Mesenteric fat pad (tissue), 1 donor: ENCODE results near the gene FAM234B. TPM values are rescaled to one million over a fixed set of nuclear protein-coding genes. Genes with fewer than 3 reads are reported as not detected.

ENCODE experiments used
- DNase-seq: peaks from one replicate; pipeline ENCODE4 v3.0.0-alpha.2; 2020; ENCODE audit warnings: low spot score
- long read RNA-seq: library from polyadenylated mRNA; unstranded; transcript quantifications from one replicate; pipeline ENCODE4 v2.0.0, GENCODE V29; 2020
- total RNA-seq: library from RNA; stranded (reverse); fragmentation: NEBNext Ultra II Directional; extraction: Animal tissue kit (Norgen Biotek cat#: 25700); gene quantifications from one replicate; pipeline ENCODE4 v1.2.1, GENCODE V29; 2021
- donor health status: DM: yes; HTN: yes; CAD: no.

FAM234B gene, protein sequence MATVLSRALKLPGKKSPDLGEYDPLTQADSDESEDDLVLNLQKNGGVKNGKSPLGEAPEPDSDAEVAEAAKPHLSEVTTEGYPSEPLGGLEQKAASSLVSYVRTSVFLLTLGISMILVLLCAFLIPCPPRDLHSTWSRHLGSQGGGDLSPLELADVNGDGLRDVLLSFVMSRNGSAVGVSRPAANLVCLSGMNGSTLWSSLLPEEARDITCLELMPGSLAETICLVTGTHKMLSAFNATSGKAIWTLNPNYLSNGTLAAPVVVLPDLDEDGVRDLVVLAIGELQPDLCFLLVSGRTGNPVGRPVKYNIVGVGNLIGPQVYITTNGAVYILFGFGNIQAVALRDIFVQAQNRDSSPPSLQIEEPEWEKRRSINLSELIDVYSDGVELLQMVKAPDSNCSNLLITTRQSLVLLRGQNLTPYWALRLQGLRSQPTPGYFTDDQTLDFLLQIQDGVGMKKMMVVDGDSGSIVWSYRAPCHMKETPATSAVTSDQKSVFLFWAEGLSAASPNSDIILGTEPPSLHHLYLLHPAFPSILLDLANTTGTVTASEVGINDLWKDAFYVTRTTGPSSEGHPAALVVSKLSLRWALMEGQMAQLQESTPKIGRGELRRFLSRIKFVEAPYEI
- 8.0 TPM for total RNA-seq
- long read RNA-seq, partial matches to known transcripts: 5 of 6 reads
- long read RNA-seq, other reads (novel, unspliced or antisense): 1 of 6 reads

DNA sequence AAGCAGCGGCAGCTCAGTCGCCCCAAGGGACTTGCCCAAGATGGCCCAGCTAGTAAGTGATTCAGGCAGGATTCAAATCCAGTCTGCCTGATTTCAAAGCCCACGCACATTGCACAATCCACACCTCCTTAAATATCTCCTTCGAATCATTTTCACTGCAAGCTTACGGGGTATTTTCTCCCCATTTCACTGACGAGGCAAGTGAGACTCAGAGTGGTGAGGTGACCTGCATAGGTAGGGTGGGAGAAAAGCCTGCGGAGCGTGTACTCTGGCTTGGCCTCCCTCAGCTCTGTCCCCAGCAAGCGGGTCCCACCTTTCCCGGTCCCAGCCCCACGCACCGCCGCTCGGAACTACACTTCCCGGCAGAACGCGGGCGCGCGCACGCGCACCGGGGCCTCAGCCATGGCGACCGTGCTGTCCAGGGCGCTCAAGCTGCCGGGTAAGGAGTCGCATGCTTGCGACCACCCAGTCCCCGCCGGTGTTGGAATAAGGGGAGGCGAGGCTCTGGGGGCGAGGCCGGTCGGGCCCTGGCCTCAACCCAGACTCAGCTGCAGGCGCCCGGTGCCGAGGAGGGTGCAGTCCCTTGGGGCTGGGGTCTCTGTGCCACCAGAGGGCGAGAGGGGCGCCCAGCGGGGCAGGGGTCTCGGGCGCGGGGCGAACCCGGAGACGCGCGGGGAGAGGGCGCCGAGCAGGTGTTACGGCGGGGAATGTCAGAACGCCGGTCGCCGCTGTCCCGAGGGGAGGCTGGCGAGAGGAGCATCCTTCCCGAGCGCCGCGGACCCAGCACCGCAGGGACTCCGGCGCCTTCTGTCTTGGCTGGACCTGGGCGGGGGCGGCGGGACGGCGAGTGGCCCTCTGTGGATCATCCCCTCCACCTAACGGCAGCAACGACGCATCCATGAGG, at the start of gene FAM234B:
Gene FAM234B, plus strand, starts transcription at position 380 of the 904 bp plus-strand sequence. Its CDS starts 23 bp downstream, at position 403.
- DNase-seq: peak; percentile 97

DNA sequence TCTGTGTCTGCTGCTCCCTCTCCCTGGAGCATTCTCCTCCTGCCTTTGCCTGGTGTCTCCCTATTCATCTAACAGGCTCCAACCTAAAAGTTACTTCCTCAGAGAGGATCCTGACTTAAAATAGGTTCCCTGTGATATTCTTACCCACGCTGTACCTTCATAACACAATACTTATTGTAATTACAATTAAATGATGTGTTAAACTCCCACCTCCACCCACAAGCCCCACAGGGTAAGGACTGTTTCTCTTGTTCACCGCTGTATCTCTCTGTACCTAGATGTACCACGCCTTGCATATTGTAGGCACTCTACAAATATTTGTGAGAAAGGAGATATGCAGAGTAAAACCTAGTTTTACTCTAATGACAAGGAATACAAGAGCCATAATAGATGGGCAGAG, 49.1 kb upstream of the FAM234B start:
- no peak for DNase-seq

DNA sequence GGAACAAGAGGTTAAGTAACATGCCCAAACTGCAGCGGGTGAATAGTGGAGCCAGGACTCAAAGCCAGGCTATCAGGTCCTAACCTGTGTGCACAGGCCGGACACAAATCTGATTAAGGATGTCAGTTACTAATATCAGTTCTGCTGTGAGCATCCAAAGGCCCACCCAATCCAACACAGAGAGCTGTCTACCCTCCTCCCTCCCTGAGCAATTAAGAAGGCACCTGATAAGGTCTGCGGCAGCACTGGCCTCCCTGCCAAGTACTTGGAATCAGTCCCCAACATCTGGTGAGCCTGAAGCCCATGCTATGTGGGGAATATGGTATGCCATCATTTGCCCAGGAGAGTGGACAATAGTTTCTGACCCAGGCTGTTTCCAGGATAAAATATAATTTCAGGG, 48.0 kb upstream of the FAM234B start:
- DNase-seq: no peak

DNA sequence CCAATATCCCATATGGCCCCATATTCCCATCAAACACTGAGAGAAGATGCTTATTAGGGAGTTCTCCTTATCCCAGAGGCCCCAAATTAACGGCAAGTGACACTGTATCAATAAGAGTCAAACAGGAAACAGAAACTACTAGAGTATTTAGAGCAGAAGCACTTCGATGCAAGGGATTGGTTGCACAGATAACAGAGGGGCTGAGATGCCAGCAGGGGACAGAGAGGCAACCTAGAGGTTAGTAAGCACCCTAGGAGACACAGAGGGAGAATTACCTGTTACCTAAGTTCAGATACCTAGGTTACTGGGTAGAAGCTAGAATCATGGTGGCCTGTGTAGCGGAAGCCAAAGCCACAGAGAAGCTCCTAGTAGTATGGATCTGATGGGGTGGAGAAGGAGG, 47.0 kb upstream of the FAM234B start:
- no peak for DNase-seq

DNA sequence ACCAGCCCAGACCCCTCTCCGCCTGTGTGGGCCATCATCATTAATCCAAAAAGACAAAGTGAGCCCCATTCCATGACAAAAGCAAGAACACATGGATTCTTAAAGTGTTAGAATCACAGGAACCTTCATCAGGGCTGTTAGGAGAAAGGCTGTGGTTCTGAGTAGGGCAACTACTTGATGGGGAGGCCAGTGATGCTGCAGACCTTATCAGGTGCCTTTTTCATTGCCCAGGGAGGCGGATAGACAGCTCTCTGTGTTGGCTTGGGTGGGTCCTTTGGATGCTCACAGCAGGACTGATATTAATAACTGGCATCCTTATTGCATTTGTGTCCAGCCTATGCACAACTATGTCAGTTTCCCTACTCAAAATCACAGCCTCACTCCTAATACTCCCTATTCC, 46.4 kb upstream of the FAM234B start:
- DNase-seq: no peak

DNA sequence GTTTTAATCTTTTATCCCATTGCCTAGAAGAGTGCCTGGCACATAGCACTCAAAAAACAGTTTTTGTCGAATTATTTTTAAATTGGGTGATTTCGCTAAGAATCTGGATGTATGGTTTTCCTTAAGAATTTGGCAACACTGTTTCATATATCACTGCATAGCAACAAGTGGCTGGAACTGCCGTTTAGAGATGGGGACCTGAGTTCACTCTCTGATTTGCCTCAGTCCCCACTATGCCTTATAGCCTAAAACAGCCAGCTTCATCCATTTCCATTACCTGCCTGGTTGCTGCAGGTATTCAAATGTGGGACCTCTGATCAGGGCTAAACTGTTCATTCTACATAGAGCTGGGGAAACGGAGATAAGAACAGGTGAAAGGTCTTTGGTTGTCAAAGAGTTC, 45.9 kb upstream of the FAM234B start:
- DNase-seq: no peak

DNA sequence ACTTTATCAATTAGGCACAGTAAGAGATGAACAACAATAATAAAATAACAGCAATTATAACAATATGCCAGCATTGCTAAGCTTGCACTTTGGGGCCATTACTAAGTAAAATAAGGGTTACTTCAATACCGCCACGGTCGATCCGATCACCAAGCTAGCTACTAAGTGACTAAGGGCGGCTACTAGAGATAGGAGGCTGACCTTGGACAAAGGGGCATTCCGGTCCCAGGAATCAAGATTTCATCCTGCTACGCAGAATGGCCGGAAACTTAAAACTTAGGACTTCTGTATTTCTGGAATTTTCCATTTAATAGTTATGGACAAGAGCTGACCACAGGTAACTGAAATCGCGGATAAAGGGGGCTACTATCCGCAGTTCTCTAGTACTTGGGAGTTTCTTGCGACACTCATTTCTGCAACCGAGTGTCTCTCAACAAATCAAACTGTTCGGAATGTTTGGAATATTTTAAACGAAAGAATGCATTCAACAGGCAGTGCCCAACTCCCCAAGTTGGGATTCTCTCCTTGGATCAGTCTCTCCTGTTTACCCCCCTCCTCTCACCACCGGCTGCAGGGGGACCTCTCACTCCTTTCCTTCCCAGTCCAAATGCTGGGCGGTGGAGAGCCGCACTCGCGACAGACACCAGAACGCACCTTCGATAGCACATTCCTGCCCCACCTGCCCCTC, 44.8 kb upstream of the FAM234B start:
- DNase-seq: no peak

DNA sequence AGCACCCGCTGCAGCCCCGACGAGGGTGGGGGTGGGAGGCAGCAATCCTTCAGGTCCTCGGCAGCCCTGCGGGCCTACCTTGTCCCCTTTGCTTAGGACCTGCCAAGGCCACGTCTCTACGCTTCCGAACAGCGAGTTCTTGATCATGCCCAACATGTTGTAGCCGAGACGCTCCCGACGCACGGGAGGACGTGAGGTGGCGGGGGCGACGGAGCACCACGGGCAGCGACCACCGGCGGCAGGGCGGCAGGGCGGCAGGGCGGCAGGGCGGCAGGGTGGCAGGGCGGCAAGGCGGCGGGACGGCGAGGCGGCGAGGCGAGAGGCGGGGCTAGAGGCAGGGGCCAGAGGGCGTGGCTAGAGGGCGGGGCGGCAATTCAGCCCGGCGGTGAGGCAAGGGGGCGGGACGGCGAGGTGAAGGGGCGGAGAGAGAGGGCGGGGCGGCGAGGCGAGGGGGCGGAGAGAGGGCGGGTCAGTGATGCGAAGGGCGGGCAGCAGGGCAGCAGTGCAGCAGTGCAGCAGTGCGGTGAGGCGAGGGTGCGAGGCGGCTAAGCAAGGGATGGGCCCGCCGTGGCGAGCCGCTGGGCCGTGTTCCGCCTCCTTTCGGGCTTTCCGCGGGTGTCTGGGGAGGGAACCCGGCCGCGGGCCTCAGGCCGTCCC, 44.1 kb upstream of the FAM234B start, which contains the start of gene HEBP1:
Gene HEBP1, minus strand, starts transcription at position 307 of the 657 bp plus-strand sequence. Its CDS starts 151 bp downstream, at position 156.
- DNase-seq: peak; percentile 99

DNA sequence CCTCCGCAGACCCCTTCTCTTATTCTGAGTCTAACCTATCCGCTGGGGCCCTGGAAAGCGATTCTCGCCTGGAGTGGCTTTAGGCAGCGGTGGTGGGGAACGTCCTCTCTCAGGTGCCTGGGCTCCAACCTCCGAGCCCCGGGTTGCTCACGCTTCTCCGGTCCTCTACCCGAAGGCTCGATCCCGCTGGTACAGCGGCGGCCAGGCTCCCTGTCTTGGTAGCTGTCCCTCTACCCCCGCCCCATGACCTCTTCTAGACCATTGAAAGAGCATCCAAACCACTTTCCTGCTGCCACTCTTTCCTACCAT, 43.6 kb upstream of the FAM234B start:
- no peak for DNase-seq

DNA sequence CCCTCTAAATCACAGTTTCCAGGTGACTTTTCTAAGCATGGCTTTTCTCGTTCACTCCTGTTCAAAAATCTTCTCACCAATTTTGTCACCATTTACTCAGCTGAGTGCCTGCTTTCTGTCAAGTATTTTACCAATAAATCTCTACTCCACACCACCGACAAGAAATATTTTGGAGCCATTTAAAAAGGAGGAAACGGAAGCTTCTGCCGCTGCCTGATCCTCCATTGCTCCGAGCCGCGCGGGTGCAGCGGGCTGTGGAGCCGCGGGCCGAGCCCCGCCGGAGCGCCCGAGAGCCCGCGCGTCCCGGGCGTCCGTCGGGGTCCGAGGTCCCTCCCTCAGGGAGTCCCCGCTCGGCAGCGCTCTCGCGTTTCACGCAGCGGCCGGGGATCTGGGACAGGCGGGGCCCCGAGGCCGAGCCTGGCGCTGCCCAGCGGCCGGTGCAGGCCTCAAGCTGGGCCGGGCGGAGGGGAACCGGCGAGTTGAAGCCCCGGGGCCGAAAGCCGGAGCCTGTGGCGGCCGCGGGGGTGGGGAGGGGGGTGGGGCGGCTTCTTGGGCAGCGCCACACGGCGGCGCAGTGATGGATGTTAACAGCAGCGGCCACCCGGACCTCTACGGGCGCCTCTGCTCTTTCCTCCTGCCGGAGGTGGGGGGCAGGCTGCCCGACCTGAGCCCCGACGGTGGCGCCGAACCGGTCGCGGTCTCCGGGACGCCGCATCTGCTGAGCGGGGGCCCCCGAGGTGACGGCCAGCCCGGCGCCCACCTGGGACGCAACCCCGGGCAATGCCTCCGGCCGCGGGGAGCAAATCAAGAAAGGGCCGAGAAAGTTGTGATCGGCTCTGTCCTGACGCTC, 43.0 kb upstream of the FAM234B start:
- DNase-seq: no peak

DNA sequence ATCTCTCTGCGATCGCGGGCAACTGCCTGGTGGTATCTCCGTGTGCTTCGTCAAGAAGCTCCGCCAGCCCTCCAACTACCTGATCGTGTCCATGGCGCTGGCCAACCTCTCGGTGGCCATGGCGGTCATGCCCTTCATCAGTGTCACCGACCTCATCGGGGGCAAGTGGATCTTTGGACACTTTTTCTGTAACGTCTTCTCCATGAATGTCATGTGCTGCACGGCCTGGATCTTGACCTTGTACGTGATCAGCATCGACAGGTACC, 42.5 kb upstream of the FAM234B start:
- no peak for DNase-seq

DNA sequence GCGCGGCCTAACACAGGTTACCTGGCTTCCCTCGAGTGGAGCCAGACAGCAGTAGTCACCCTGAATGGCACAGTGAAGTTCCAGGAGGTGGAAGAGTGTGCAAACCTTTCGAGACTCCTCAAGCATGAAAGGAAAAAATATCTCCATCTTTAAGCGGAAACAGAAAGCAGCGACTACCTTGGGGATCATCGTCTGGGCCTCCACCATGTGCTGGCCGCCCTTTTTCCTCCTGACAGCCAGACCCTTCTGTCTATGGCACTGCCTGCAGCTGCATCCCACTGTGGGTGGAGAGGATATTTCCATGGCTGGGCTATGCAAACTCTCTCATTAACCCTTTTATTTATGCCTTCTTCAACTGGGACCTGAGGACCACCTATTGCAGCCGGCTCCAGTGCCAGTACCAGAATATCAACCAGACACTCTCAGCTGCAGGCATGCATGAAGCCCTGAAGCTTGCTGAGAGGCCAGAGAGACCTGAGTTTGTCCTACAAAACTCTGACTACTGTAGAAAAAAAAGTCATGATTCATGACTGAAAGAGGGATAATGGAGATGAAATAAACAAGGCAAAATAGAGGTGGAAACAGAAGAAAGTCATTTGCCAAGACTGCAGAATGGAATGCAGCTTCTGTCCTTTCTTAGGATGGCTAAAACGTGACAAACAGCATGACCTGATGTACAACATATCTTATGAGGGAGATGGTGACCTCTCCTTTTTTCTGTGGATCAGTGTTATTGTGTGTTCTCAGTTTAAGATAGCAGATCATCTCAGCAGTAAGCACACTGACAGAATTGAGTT, 41.7 kb upstream of the FAM234B start:
- DNase-seq: no peak

DNA sequence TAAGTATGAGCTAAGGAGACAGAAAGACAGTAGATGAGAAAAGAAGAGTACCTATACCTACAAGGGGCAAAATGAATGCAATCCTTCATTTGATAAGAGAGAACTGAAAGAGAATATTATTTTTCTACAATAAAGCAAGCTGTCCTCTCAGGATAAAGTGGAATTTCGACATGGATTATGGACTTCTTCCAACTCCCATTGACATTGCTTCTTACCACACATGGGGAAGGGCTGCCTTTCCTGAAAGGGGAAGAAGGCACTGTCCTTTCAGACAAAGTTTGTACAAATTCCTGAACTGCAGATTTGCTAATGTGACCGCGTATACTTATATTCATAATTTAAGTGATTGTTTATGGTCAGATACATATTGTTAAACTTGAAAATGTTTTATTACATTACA, 39.8 kb upstream of the FAM234B start:
- no peak for DNase-seq

DNA sequence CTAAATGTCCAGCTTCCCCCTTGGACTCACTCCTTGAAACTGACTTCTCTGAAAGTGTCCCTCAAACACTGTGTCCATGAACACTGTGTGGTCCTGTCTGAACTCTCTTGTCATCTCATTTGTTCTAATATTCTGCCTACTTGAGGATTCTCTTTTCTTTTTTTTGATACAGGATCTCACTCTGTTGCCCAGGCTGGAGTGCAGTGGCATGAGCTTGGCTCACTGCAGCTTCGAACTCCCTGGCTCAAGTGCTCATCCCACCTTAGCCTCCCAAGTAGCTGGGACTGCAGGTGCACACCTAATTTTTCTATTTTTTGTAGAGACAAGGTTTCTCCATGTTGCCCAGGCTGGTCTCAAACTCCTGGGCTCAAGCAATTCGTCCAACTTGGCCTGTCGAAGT, 39.2 kb upstream of the FAM234B start:
- no peak for DNase-seq

DNA sequence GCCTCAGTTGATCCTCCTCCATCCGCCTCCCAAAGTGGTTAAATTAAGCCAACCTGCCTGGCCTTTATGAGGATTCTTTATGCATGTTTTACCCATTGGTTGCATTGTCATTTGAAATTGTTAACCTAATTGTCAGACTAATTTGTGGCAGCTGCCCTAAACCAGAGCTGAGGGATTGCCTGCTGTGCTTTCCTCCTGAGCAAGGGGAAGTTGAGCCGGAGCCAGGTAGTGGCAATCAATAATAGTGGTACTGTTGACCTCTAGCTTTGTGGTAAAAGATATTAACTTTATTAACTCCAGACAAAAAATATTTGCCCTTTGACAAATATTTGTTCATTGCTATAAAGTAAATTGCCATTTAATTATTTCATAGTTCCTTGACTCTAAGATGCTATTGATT, 38.5 kb upstream of the FAM234B start:
- DNase-seq: no peak

DNA sequence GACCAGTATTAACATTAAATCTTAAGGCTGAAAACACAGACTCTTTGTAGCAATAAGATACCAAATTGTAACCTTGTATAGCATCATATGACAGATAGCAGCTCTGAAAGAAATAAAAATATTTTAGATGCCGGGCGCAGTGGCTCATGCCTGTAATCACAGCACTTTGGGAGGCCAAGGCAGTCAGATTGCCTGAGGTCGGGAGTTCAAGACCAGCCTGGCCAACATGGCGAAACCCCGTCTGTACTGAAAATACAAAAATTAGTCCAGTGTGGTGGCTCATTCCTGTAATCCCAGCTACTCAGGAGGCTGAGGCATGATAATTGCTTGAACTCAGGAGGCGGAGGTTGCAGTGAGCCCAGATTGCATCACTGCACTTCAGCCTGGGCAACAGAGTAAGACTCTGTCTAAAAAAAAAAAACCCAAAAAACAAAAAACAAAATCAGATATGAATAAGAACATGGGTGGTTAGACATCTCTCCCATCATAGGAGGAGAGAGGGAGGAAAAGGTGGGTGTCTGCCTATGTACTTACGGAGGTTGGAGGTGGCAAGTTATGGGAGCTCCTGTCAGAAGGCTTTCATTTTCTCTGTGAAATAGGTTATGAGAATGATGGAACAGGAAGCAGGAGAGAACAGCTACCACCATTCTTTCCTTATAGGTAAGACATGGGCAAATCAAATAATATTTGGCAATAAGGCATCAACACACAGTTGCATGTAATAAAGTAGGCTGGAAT, 36.5 kb upstream of the FAM234B start:
- no peak for DNase-seq

DNA sequence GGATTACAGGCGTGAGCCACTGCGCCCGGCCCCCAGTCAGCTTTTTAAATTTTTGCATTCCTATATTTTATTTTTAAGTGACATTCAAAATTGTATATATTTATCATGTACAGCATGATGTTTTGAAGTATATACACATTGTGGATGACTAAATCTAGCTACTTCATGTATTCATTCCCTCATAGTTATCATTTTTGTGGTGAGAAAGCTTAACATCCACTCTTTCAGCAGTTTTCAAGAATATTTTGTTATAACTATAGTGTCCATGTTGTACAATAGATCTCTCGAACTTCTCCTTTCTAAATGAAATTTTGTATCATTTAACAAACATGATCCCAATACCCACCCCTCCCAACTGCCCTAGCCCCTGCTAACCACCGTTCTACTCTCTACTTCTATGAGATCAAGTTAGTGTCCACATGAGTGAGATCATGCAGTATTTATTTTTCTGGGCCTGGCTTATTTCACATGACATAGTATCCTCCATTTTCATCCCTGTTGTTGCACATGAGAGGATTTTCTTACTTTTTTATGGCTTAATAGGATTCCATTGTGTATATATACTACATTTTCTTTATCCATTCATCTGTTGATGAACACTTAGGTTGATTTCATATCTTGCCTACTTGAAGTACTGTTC, 35.3 kb upstream of the FAM234B start:
- DNase-seq: no peak

DNA sequence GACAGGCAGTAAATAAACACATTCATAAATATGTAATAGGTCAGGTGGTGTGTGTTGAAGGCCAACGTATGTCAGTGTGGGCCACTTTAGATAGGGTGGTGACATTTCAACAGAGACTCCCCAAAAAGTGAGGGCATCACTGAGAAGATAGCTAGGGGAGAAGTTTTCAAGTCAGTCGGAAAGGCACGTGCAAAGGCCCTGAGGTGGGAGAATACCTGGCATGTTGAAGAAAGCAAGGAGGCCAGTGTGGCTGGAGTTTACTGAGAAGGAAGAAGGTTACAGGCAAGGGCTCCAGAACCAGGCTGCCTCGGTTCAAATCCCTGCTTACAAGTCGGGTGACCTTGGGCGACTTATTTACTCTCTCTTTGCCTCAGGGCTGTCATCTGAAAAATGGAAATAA, 33.1 kb upstream of the FAM234B start:
- no peak for DNase-seq
